Measurements from ENCODE around the gene CD82.

Gene CD82

DNA sequence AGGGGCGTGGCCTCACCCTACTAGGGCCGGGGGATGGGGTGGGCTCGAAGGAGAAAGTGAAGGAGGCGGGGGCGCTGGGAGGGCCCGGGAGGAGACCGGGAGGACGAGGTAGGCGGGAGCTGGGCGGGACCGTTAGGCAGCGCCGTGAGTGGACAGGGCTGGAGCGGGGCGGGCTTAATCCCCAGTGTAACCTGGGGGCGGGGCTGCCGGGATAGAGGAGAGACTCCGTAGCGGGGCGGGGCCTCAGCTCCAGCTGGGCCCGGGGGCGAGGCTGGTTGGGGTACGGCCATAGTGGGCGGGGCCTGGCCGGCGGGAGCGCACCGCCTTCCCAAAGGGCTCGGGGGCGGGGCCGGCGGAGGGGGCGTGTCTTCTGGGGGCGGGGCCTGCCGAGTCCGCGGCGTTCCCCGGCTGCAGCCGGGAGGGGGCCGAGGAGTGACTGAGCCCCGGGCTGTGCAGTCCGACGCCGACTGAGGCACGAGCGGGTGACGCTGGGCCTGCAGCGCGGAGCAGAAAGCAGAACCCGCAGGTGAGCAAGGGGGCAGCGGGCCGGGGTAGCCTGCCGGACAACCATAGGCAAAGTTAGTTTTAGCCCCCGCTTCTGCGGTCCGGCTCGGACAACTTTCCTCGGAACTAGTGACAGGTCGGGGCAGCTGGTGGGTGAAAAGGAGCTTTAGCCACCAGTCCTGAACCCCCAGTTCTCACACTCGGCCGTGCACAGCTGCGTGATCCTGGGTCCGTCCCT, at the start of gene CD82:
CD82 (plus strand) TSS at position 453 of the 742 bp plus-strand sequence. CDS start 29,000 bp downstream, outside the sequence.
- peak within 1 kb of the TSS; percentile 89 for H3K27ac Mint-ChIP-seq
- no peaks in the 10 kb centered on the region for H3K9me3 Mint-ChIP-seq
- H3K27me3 Mint-ChIP-seq, result no peaks in the 10 kb centered on the region
- DNase-seq (ENCODE audit: low spot score in 2 of 2) (peak; percentile 90 to 97), ATAC-seq (ENCODE audit: low read depth) (peak; percentile 81)
- H3K4me3 Mint-ChIP-seq, result peak within 1 kb of the TSS; percentile 93
- peaks cover 45% of the 10 kb centered on the region for H3K4me1 Mint-ChIP-seq
- H3K36me3 Mint-ChIP-seq, result peaks cover 16% of the 10 kb centered on the region

DNA sequence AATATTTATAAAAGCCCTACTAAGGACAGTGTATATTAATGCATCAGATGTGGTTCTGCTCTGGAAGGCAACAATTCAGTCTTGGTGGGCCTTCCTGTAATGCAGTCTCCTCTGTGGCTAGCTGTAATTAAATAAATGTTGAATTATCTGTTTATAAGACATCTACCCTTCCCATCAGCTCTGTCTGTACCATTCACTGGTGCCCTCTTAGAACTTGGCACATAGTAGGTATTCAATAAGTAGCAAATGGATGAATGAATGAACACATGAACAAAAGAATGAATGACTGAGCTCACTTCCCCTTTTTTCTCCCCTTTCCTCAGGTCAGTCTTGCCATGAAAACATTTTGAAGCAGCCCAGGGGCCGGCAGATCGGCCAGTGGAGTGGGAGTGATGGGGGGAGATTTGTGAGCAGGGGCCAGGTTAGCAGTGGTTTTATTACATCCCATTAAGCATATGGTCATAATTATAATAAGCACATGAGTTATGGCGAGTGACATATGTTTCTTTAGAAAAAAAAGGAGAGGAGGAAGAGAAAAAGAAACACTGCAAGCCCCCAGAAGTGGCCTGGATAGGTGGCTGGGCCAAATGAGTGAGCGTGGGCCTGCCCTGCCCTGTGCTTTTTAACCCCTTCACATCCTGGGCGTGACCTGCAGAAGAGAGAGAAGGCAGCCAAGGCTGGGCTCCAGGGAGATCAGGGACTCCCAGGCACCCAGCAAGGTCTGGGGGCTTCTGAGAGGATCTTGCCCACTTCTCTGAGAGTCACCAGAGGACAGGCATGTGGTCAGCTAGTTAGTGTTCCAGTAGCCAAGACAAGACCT, 48.6 kb upstream of the CD82 start:
- H3K27ac Mint-ChIP-seq, result no peak overlapping the region
- no peaks in the 10 kb centered on the region for H3K36me3 Mint-ChIP-seq
- peaks cover 9% of the 10 kb centered on the region for H3K27me3 Mint-ChIP-seq
- no peaks in the 10 kb centered on the region for H3K9me3 Mint-ChIP-seq
- no peak for ATAC-seq (ENCODE audit: low read depth)
- H3K4me1 Mint-ChIP-seq, result no peaks in the 10 kb centered on the region
- no peak for DNase-seq (ENCODE audit: low spot score in 2 of 2)
- no peak overlapping the region for H3K4me3 Mint-ChIP-seq

GRCh38 chr11:44517541-44517940, 47.9 kb upstream of the CD82 start:
- peaks cover 13% of the 10 kb centered on the region for H3K27me3 Mint-ChIP-seq

DNA sequence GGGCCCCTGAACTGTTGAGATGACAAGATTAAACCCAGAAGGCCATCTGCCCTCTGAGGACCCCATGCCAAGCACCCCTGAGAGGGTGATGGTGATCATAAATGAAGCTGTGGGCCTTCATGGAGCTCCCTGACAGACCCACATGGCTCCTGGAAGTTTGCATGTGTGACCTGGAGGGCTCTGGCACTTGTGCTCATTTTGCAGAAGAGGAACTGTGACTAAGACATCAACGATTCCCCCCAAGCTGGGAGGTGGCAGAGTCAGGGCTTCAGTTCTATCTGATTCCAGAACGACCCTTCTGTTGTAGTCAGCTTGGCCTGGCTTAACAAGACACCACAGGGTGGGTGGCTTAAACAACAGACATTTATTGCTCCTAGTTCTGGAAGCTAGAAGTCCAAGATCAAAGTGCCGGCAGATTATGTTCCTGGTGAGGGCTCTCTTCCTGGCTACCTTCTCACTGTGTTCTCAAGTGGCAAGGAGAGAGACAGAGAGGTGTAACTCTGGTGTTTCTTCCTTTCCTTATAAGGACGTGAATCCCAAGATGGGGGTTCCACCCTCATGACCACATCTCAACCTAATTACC, 46.4 kb upstream of the CD82 start:
- no peak for DNase-seq (ENCODE audit: low spot score in 2 of 2)
- Mint-ChIP-seq H3K4me3 (no peak overlapping the region), H3K9me3 (no peaks in the 10 kb centered on the region), H3K4me1 (peaks cover 5% of the 10 kb centered on the region), H3K27ac (no peak overlapping the region), H3K36me3 (no peaks in the 10 kb centered on the region), H3K27me3 (peaks cover 16% of the 10 kb centered on the region)
- ATAC-seq (ENCODE audit: low read depth), result no peak

More at GRCh38 chr11:44517541-44517940, 47.9 kb upstream of the CD82 start:
- Mint-ChIP-seq H3K4me1 (no peaks in the 10 kb centered on the region), H3K9me3 (no peaks in the 10 kb centered on the region), H3K27ac (no peak overlapping the region), H3K4me3 (no peak overlapping the region), H3K36me3 (no peaks in the 10 kb centered on the region)
- no peak for DNase-seq (ENCODE audit: low spot score in 2 of 2)
- ATAC-seq (ENCODE audit: low read depth), result no peak

GRCh38 chr11:44519989-44520737, 45.3 kb upstream of the CD82 start:
- DNase-seq (ENCODE audit: low spot score in 2 of 2) (no peak), ATAC-seq (ENCODE audit: low read depth) (no peak)
- Mint-ChIP-seq H3K36me3 (no peaks in the 10 kb centered on the region), H3K4me3 (no peak overlapping the region), H3K27me3 (peaks cover 21% of the 10 kb centered on the region), H3K9me3 (no peaks in the 10 kb centered on the region), H3K4me1 (peaks cover 5% of the 10 kb centered on the region), H3K27ac (no peak overlapping the region)

DNA sequence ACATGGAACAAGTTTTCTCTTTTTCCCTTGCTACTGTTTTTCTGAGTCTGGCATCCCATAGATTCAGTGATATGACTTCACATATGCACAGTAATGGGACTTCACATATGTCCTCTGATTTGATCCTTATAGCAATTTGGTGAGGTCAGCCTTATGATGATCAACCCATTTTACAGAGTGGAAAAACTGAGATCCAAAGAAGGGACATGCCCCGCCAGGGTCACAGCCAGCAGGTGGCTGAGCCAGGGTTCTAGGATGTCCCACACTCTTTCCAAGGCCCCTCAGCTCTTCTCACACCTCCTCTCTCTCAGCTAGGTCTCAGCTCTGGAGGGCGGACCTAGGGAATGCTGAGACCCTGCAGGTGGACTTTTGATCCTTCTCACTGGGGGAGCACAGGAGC, 44.3 kb upstream of the CD82 start:
- ATAC-seq (ENCODE audit: low read depth), result no peak
- no peaks in the 10 kb centered on the region for H3K36me3 Mint-ChIP-seq
- no peak overlapping the region for H3K4me3 Mint-ChIP-seq
- no peak overlapping the region for H3K27ac Mint-ChIP-seq
- no peaks in the 10 kb centered on the region for H3K9me3 Mint-ChIP-seq
- no peak for DNase-seq (ENCODE audit: low spot score in 2 of 2)
- peaks cover 5% of the 10 kb centered on the region for H3K4me1 Mint-ChIP-seq
- H3K27me3 Mint-ChIP-seq, result peaks cover 27% of the 10 kb centered on the region

DNA sequence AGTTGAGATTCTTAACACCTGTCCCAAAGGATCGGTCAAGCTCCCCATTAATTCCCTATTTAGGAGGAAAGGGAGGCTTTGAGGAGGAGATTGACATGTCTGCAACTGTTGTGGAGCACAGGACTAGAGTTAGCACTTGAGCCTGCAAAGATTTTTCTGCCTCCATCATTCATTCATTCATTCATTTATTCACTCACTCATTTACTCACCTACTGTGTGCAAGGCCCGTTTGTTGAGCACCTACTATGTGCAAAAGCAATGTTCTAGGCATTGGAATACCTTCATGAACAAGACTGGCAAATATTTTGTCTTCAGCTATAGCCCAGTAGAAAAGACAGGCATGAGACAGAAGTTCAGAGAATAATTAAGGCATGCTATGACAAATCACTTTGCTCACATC, 43.2 kb upstream of the CD82 start:
- no peak for ATAC-seq (ENCODE audit: low read depth)
- no peak for DNase-seq (ENCODE audit: low spot score in 2 of 2)
- no peak overlapping the region for H3K4me3 Mint-ChIP-seq
- peaks cover 25% of the 10 kb centered on the region for H3K27me3 Mint-ChIP-seq
- no peaks in the 10 kb centered on the region for H3K9me3 Mint-ChIP-seq
- no peaks in the 10 kb centered on the region for H3K36me3 Mint-ChIP-seq
- no peak overlapping the region for H3K27ac Mint-ChIP-seq
- H3K4me1 Mint-ChIP-seq, result peaks cover 5% of the 10 kb centered on the region

GRCh38 chr11:44524346-44524745, 41.1 kb upstream of the CD82 start:
- Mint-ChIP-seq H3K36me3 (no peaks in the 10 kb centered on the region), H3K4me1 (peaks cover 5% of the 10 kb centered on the region)

DNA sequence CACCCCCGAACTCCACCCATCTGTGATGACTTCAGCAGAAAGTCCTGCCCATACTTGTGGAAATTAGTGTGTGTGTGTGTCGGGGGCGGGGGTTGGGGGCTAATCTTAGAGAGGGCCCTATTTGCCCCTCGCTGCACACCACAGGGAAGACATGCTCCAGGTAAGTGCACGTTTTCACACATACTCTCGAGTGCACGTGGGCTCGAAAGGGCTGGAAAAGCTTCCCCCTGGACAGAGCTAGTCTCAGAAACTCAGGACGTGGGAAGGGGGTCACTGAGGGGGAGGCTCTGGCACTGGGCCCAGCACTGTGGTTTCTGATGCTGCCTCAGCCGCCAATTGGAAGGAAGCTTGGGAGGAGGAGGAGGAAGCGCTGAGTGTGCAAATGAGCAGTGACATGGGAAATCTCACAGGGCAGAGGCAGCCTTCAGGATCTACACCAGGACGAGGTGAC, 40.7 kb upstream of the CD82 start:
- Mint-ChIP-seq H3K9me3 (no peaks in the 10 kb centered on the region), H3K27ac (no peak overlapping the region), H3K4me1 (peaks cover 5% of the 10 kb centered on the region), H3K36me3 (no peaks in the 10 kb centered on the region), H3K4me3 (no peak overlapping the region), H3K27me3 (peaks cover 23% of the 10 kb centered on the region)
- ATAC-seq (ENCODE audit: low read depth) (no peak), DNase-seq (ENCODE audit: low spot score in 2 of 2) (no peak)

More at GRCh38 chr11:44524346-44524745, 41.1 kb upstream of the CD82 start:
- Mint-ChIP-seq H3K4me3 (no peak overlapping the region), H3K9me3 (no peaks in the 10 kb centered on the region), H3K27ac (no peak overlapping the region), H3K27me3 (peaks cover 23% of the 10 kb centered on the region)
- no peak for DNase-seq (ENCODE audit: low spot score in 2 of 2)
- no peak for ATAC-seq (ENCODE audit: low read depth)

DNA sequence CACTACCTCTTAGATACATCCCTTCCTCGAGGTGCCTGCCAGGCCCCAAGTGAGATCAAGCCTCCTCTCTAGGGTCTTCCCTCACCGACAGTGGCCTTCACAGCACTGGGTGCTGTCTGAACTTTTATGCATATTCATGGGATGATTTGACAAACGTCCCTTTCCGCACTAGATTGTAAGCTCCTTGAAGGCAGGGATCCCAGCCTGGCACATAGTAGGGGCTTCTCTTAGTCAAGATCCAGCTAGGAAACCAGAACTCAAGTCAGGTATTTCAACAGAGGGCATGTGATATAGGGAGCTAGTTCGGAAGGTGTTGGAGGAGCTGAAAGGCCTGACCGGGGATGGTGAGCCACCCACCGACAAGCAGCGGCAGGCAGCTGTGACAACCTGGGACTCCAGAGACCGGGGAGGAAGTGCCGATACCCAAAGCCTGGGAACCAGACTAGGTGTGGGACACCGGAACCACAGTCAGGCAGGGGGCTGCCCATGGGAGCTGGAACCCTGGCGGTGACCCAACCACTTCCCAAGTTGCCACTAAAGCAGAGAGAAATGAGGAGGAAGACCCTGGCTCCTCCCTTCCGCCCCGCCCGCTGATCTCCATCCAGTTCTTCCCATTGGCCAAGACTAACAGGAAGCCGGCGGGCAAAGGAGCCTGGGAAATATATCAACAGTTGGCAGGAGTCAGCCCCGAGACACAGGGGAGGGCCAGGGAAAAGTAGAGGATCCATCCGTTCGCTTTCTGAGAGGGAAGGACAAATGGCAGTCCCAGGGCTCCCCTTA, 39.8 kb upstream of the CD82 start:
- ATAC-seq (ENCODE audit: low read depth) (no peak), DNase-seq (ENCODE audit: low spot score in 2 of 2) (no peak)
- H3K36me3 Mint-ChIP-seq, result no peaks in the 10 kb centered on the region
- no peaks in the 10 kb centered on the region for H3K9me3 Mint-ChIP-seq
- H3K4me1 Mint-ChIP-seq, result peaks cover 5% of the 10 kb centered on the region
- H3K27me3 Mint-ChIP-seq, result peaks cover 24% of the 10 kb centered on the region
- H3K27ac Mint-ChIP-seq, result no peak overlapping the region
- no peak overlapping the region for H3K4me3 Mint-ChIP-seq

DNA sequence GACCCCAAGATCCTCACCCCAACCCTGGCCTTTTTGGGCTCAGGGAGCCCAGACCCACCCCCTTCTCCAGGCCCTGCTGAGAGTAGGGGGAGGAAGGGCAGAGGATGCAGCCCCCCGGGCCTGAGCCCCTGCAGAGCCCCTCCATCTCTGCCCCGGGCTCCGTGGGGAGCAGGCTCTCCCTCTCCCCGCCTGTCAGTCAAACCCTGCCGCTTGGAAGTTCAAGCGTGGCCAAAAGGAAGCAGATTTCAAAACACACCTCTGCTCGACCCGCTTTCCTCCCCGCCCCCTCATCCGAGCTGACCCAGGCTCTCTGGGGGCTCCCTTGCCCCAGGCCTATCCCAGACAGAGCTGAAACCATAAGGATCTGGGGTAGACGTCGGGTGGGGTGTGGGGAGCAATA, 39.0 kb upstream of the CD82 start:
- Mint-ChIP-seq H3K36me3 (no peaks in the 10 kb centered on the region), H3K27me3 (peaks cover 26% of the 10 kb centered on the region), H3K4me3 (no peak overlapping the region), H3K27ac (no peak overlapping the region), H3K9me3 (no peaks in the 10 kb centered on the region), H3K4me1 (peaks cover 9% of the 10 kb centered on the region)
- no peak for ATAC-seq (ENCODE audit: low read depth)
- no peak for DNase-seq (ENCODE audit: low spot score in 2 of 2)

DNA sequence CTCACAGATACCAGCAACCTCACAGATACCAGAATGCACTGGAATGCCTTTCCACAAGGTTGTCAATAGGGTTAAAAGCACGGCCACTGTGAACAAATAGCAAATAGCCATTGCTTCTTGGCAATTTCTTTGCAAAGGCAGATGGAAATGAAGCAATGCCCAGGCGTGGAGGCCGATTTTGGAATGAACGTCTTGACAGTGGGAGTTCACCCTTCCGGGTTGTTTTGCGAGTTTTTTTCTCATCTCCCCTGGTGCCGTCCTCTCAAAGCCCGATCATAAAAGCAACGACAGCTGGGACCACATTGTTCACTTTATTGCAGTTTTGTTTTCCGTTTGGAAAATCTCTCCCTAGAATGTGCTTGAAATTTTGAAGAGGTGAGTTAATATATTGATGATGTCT, 38.0 kb upstream of the CD82 start:
- H3K27ac Mint-ChIP-seq, result no peak overlapping the region
- no peaks in the 10 kb centered on the region for H3K9me3 Mint-ChIP-seq
- H3K36me3 Mint-ChIP-seq, result no peaks in the 10 kb centered on the region
- peaks cover 18% of the 10 kb centered on the region for H3K4me1 Mint-ChIP-seq
- H3K27me3 Mint-ChIP-seq, result peaks cover 23% of the 10 kb centered on the region
- DNase-seq (ENCODE audit: low spot score in 2 of 2) (no peak), ATAC-seq (ENCODE audit: low read depth) (no peak)
- H3K4me3 Mint-ChIP-seq, result no peak overlapping the region

GRCh38 chr11:44528103-44528502, 37.4 kb upstream of the CD82 start:
- no peak for DNase-seq (ENCODE audit: low spot score in 2 of 2)
- no peak overlapping the region for H3K27ac Mint-ChIP-seq
- peaks cover 23% of the 10 kb centered on the region for H3K4me1 Mint-ChIP-seq
- H3K27me3 Mint-ChIP-seq, result peaks cover 20% of the 10 kb centered on the region
- ATAC-seq (ENCODE audit: low read depth), result no peak
- H3K9me3 Mint-ChIP-seq, result no peaks in the 10 kb centered on the region
- no peaks in the 10 kb centered on the region for H3K36me3 Mint-ChIP-seq
- no peak overlapping the region for H3K4me3 Mint-ChIP-seq

Data from memory B cell (primary cell).